ENCODE data around the gene MECP2.

The MECP2 gene

GRCh38 chrX:154059729-154060245 is 37.7 kb downstream of the MECP2 start:
- H3K4me1 Mint-ChIP-seq (ENCODE audit: low read depth), result peaks cover 45% of the 10 kb centered on the region
- peaks cover 6% of the 10 kb centered on the region for H3K36me3 Mint-ChIP-seq (ENCODE audit: low read depth)
- H3K4me3 Mint-ChIP-seq, result no peak overlapping the region
- no peaks in the 10 kb centered on the region for H3K9me3 Mint-ChIP-seq
- H3K27me3 Mint-ChIP-seq (ENCODE audit: low read depth), result no peaks in the 10 kb centered on the region
- H3K27ac Mint-ChIP-seq, result no peak overlapping the region

DNA sequence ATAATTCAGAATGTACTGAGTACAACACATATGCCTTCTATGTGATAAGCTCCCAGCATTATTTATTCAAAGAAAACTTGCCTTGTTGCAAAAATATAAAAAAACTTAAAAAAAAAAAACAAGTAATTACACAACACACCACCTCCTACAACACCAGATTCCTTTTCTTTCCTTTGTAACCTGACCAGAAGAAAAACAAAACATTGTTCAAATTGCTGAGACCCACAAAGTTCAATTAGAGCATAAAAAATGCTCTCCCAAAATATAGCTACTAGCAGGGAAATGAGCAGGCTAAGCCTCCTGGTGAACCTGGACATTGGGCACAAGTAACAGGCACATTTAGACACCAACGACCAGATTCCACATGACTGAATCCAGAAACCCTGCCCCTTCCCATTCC is 38.3 kb downstream of the MECP2 start:
- peaks cover 41% of the 10 kb centered on the region for H3K4me1 Mint-ChIP-seq (ENCODE audit: low read depth)
- no peaks in the 10 kb centered on the region for H3K9me3 Mint-ChIP-seq
- H3K27me3 Mint-ChIP-seq (ENCODE audit: low read depth), result no peaks in the 10 kb centered on the region
- H3K27ac Mint-ChIP-seq, result no peak overlapping the region
- peaks cover 6% of the 10 kb centered on the region for H3K36me3 Mint-ChIP-seq (ENCODE audit: low read depth)
- no peak overlapping the region for H3K4me3 Mint-ChIP-seq

DNA sequence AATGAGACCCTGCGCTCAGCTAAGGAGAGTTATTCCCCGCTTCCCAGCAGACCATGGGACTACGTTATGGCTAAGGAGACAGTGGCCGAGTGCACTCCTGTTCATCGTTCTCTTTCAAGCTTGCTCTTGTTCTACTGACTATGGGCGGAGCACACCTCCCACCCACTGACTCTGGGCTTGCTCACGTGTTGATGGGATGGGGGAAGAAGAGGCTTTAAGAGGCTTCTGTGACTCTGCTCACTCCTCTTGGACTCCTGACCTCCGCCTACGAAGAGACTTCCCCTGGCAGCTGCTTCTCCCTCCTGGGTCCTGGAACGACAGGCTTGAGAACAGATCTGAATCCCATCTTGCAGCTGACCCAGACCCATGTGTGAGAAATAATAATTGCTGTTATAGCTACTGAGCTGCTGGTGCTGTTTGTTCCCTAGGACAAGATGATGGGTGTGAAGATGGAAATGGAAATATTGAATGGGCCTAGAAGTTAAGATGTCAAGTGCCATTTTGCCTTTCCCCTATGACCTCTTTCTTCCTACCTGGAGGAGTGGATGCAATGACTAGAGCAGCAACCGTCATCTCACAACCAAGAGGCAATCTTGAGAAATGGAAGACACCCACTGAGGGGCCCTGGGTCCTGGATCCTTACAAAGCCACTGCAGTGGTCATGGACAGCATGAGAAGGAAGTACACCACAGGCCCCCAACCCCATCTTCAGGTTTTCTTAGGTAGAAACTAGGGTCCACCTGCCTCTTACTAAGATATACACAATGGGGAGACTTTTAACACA is 39.1 kb downstream of the MECP2 start:
- peaks cover 6% of the 10 kb centered on the region for H3K36me3 Mint-ChIP-seq (ENCODE audit: low read depth)
- H3K27me3 Mint-ChIP-seq (ENCODE audit: low read depth), result no peaks in the 10 kb centered on the region
- H3K9me3 Mint-ChIP-seq, result no peaks in the 10 kb centered on the region
- no peak overlapping the region for H3K4me3 Mint-ChIP-seq
- H3K27ac Mint-ChIP-seq, result no peak overlapping the region
- peaks cover 38% of the 10 kb centered on the region for H3K4me1 Mint-ChIP-seq (ENCODE audit: low read depth)

- no peak overlapping the region for H3K27ac Mint-ChIP-seq
- H3K9me3 Mint-ChIP-seq, result no peaks in the 10 kb centered on the region
- H3K36me3 Mint-ChIP-seq (ENCODE audit: low read depth), result peaks cover 6% of the 10 kb centered on the region
- no peak overlapping the region for H3K4me3 Mint-ChIP-seq
- no peaks in the 10 kb centered on the region for H3K27me3 Mint-ChIP-seq (ENCODE audit: low read depth)
- H3K4me1 Mint-ChIP-seq (ENCODE audit: low read depth), result peaks cover 38% of the 10 kb centered on the region
These were observed 39.7 kb downstream of the MECP2 start for GRCh38 chrX:154057791-154058190.

GRCh38 chrX:154056770-154057241 is 40.7 kb downstream of the MECP2 start:
- Mint-ChIP-seq H3K27me3 (ENCODE audit: low read depth) (no peaks in the 10 kb centered on the region), H3K27ac (peak overlapping the region; percentile 34), H3K4me3 (no peak overlapping the region), H3K4me1 (ENCODE audit: low read depth) (peaks cover 36% of the 10 kb centered on the region), H3K9me3 (no peaks in the 10 kb centered on the region), H3K36me3 (ENCODE audit: low read depth) (peaks cover 6% of the 10 kb centered on the region)

GRCh38 chrX:154051201-154051810 is 46.2 kb downstream of the MECP2 start:
- Mint-ChIP-seq H3K27me3 (ENCODE audit: low read depth) (no peaks in the 10 kb centered on the region), H3K36me3 (ENCODE audit: low read depth) (peaks cover 20% of the 10 kb centered on the region), H3K4me1 (ENCODE audit: low read depth) (peaks cover 16% of the 10 kb centered on the region)

GRCh38 chrX:154050113-154050495 is 47.4 kb downstream of the MECP2 start:
- Mint-ChIP-seq H3K9me3 (no peaks in the 10 kb centered on the region), H3K27ac (no peak overlapping the region), H3K4me1 (ENCODE audit: low read depth) (peaks cover 16% of the 10 kb centered on the region), H3K36me3 (ENCODE audit: low read depth) (peaks cover 26% of the 10 kb centered on the region), H3K4me3 (no peak overlapping the region), H3K27me3 (ENCODE audit: low read depth) (no peaks in the 10 kb centered on the region)

More at GRCh38 chrX:154051201-154051810, 46.2 kb downstream of the MECP2 start:
- Mint-ChIP-seq H3K9me3 (no peaks in the 10 kb centered on the region), H3K27ac (peak overlapping the region; percentile 63), H3K4me3 (no peak overlapping the region)

DNA sequence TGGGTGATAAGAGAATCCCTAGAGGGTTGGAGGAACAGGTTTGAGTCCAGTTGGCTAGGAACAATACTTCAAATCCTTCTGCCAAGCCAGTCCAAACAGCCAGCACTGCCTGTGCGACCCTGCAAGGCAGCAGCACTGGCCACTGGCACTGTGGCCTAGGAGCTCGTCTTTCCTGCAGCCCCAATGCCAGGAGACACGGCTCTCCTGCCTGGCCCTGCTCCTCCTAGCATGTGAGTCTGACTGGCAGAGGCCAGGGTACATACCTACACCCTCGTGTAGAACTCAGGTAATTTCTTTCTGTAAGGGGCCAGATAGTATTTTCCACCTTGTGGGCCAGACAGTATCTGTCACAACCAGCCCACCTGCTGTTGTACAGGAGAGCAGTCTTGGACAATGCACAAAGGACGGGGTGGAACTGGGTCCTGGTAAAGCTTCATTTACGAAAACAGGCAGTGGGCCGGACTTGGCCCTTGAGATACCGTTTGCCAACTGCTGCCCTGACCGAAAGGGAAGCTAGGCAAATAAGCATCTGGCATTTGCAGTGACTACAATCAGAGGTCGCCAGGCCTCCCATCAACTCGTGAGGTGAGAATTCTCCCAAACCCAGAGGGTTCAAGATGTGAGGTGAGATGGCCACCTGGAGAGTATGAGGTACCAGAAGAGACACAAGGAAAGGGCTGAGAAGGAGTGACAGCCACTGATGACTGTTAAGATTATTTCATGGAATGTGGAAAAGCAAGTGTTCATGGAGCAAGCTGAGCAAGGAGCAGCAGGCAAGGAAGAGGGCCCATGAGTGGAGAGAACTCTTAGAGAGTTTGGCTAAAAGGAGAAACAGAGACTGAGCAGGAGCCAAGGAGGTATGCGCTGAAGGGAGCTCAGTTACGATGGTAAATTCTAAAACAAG is 48.1 kb downstream of the MECP2 start:
- Mint-ChIP-seq H3K27me3 (ENCODE audit: low read depth) (no peaks in the 10 kb centered on the region), H3K4me1 (ENCODE audit: low read depth) (peaks cover 16% of the 10 kb centered on the region), H3K36me3 (ENCODE audit: low read depth) (peaks cover 26% of the 10 kb centered on the region), H3K27ac (no peak overlapping the region), H3K9me3 (no peaks in the 10 kb centered on the region), H3K4me3 (no peak overlapping the region)

GRCh38 chrX:154048398-154048797 is 49.1 kb downstream of the MECP2 start:
- Mint-ChIP-seq H3K4me1 (ENCODE audit: low read depth) (peaks cover 16% of the 10 kb centered on the region), H3K27me3 (ENCODE audit: low read depth) (no peaks in the 10 kb centered on the region), H3K9me3 (no peaks in the 10 kb centered on the region), H3K27ac (no peak overlapping the region), H3K4me3 (no peak overlapping the region), H3K36me3 (ENCODE audit: low read depth) (peaks cover 26% of the 10 kb centered on the region)

DNA sequence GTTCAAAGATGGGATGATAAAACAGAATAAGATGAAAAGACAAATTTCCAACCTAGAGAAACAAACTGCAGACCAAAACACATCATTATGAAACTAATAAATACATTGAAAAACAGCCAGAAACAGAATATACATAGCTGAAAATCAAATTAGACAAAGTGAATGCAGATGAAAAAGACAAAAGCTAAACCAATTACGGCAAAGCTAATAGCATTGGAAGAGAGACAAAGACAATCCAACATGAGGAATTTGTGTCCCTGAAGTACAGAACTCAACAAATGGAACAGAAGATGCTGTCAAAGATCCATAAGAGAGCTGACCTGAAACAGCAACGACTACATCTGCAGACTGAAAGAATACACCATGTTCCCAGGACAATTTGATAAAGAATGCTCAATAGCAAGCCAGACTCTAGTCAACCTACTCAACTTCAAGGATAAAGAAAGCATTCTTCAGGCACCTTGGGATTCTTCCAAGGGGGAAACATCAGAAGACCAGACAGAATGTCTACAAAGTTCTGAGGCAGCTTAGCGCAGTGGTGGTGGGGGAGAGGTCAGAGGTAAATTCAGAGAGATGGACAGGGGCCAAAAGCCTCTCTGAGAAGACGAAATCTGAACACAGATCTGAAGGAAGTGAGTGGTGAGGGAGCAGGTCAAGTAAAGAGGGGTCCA is 50.4 kb downstream of the MECP2 start:
- peaks cover 16% of the 10 kb centered on the region for H3K4me1 Mint-ChIP-seq (ENCODE audit: low read depth)
- H3K4me3 Mint-ChIP-seq, result no peak overlapping the region
- H3K27me3 Mint-ChIP-seq (ENCODE audit: low read depth), result no peaks in the 10 kb centered on the region
- peaks cover 26% of the 10 kb centered on the region for H3K36me3 Mint-ChIP-seq (ENCODE audit: low read depth)
- peak overlapping the region; percentile 75 for H3K27ac Mint-ChIP-seq
- no peaks in the 10 kb centered on the region for H3K9me3 Mint-ChIP-seq

- Mint-ChIP-seq H3K36me3 (ENCODE audit: low read depth) (peaks cover 26% of the 10 kb centered on the region), H3K4me3 (no peak overlapping the region), H3K9me3 (no peaks in the 10 kb centered on the region), H3K27ac (no peak overlapping the region), H3K27me3 (ENCODE audit: low read depth) (no peaks in the 10 kb centered on the region), H3K4me1 (ENCODE audit: low read depth) (peaks cover 19% of the 10 kb centered on the region)
These were observed 51.3 kb downstream of the MECP2 start for GRCh38 chrX:154046031-154046781.

DNA sequence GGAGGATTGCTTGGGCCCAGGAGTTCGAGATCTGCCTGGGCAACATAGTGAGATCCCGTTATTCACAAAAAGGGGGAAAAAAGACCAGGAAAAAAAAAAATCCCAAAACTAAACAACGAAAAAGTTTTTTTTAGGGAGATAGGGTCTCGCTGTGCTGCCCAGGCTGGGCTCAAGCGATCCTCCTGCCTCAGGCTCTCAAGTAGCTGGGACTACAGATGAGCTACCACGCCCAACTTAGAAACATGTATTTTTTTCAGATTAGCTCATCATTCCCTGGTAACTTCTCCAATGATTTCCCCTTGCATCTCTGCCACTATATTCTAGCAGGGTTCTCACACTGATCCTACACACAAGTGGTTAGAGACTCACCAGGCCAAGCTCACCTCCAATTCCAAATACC is 53.4 kb downstream of the MECP2 start:
- H3K36me3 Mint-ChIP-seq (ENCODE audit: low read depth), result peaks cover 20% of the 10 kb centered on the region
- H3K4me1 Mint-ChIP-seq (ENCODE audit: low read depth), result peaks cover 15% of the 10 kb centered on the region
- H3K27me3 Mint-ChIP-seq (ENCODE audit: low read depth), result no peaks in the 10 kb centered on the region
- H3K9me3 Mint-ChIP-seq, result no peaks in the 10 kb centered on the region
- H3K4me3 Mint-ChIP-seq, result no peak overlapping the region
- no peak overlapping the region for H3K27ac Mint-ChIP-seq

- Mint-ChIP-seq H3K27ac (no peak overlapping the region), H3K27me3 (ENCODE audit: low read depth) (no peaks in the 10 kb centered on the region), H3K4me1 (ENCODE audit: low read depth) (peaks cover 20% of the 10 kb centered on the region), H3K9me3 (no peaks in the 10 kb centered on the region), H3K36me3 (ENCODE audit: low read depth) (peaks cover 19% of the 10 kb centered on the region), H3K4me3 (no peak overlapping the region)
These were observed 54.3 kb downstream of the MECP2 start for GRCh38 chrX:154043003-154043763.

All from T-helper 1 cell treated with Interleukin-12 subunit alpha and Interleukin-12 subunit beta and Interleukin-4 antibody, amounts not matched to agents 30 μg/mL and 1 μg/mL, for 36 hours (primary cell).